ENCODE results near the gene GALNT2. TPM values are rescaled to one million over a fixed set of nuclear protein-coding genes. Genes with fewer than 3 reads are reported as not detected.

Gene GALNT2
- total RNA-seq, 2 donors from 2014 or later, result 29.9 to 39.5 TPM

- Histone ChIP-seq H3K4me1 (peaks cover 0 to 10% of the 10 kb centered on the region in 2 donors), H3K27ac (no peak overlapping the region), H3K36me3 (no peaks in the 10 kb centered on the region), H3K9me3 (no peaks in the 10 kb centered on the region), H3K4me3 (no peak overlapping the region), H3K27me3 (no peaks in the 10 kb centered on the region)
- no peak for TF ChIP-seq CTCF (IDR thresholded peaks at IDR 0.05)
- DNase-seq (ENCODE audit: low spot score), result no peak
Measured at GRCh38 chr1:230300322-230301301, 233.6 kb downstream of the GALNT2 start.

- no peak for TF ChIP-seq CTCF (IDR thresholded peaks at IDR 0.05)
- Histone ChIP-seq H3K4me3 (no peak overlapping the region), H3K4me1 (peaks cover 0 to 10% of the 10 kb centered on the region in 2 donors), H3K9me3 (no peaks in the 10 kb centered on the region), H3K27me3 (no peaks in the 10 kb centered on the region), H3K36me3 (no peaks in the 10 kb centered on the region), H3K27ac (no peak overlapping the region)
- no peak for DNase-seq (ENCODE audit: low spot score)
Measured at GRCh38 chr1:230301322-230301721, 234.3 kb downstream of the GALNT2 start.

- Histone ChIP-seq H3K27ac (no peak overlapping the region), H3K4me3 (no peak overlapping the region), H3K36me3 (no peaks in the 10 kb centered on the region), H3K27me3 (no peaks in the 10 kb centered on the region), H3K9me3 (no peaks in the 10 kb centered on the region), H3K4me1 (peaks cover 0 to 10% of the 10 kb centered on the region in 2 donors)
- TF ChIP-seq CTCF (IDR thresholded peaks at IDR 0.05), result no peak
- no peak for DNase-seq (ENCODE audit: low spot score)
Measured at GRCh38 chr1:230301822-230302221, 234.8 kb downstream of the GALNT2 start.

GRCh38 chr1:230303069-230303468 lies 236.0 kb downstream of the GALNT2 start:
- Histone ChIP-seq H3K9me3 (no peaks in the 10 kb centered on the region), H3K27me3 (no peaks in the 10 kb centered on the region), H3K4me1 (peaks cover 0 to 10% of the 10 kb centered on the region in 2 donors), H3K4me3 (no peak overlapping the region), H3K27ac (no peak overlapping the region), H3K36me3 (no peaks in the 10 kb centered on the region)
- DNase-seq (ENCODE audit: low spot score), result no peak
- TF ChIP-seq CTCF (IDR thresholded peaks at IDR 0.05), result no peak

GRCh38 chr1:230303822-230304221 lies 236.8 kb downstream of the GALNT2 start:
- no peak for TF ChIP-seq CTCF (IDR thresholded peaks at IDR 0.05)
- DNase-seq (ENCODE audit: low spot score), result peak; percentile 74
- H3K4me3 ChIP-seq, result no peak overlapping the region
- peaks cover 0 to 10% of the 10 kb centered on the region in 2 donors for H3K4me1 ChIP-seq
- no peaks in the 10 kb centered on the region for H3K27me3 ChIP-seq
- no peaks in the 10 kb centered on the region for H3K36me3 ChIP-seq
- H3K27ac ChIP-seq, result peak overlapping the region; percentile 13 to 38
- no peaks in the 10 kb centered on the region for H3K9me3 ChIP-seq
